ENCODE results near the gene KCNK10.
"Not testable (repeated sequence)": the region's sequence is repeated elsewhere in the genome, so short reads cannot be mapped to it uniquely, and the experiment has no call there.

Gene KCNK10

GRCh38 chr14:88264116-88264515 is 59.0 kb downstream of the KCNK10 start:
- no peak for DNase-seq

- not testable (repeated sequence) for DNase-seq
Measured at GRCh38 chr14:88261302-88261701, 61.8 kb downstream of the KCNK10 start.

- no peak for DNase-seq
Measured at GRCh38 chr14:88258021-88258420, 65.0 kb downstream of the KCNK10 start.

- DNase-seq: no peak
Measured at GRCh38 chr14:88256997-88257950, 65.8 kb downstream of the KCNK10 start.

GRCh38 chr14:88255798-88256197 is 67.3 kb downstream of the KCNK10 start:
- DNase-seq: no peak

- DNase-seq: no peak
Measured at GRCh38 chr14:88255196-88255595, 67.9 kb downstream of the KCNK10 start.

GRCh38 chr14:88252498-88252897 is 70.6 kb downstream of the KCNK10 start:
- no peak for DNase-seq

- DNase-seq: no peak
Measured at GRCh38 chr14:88251650-88252049, 71.4 kb downstream of the KCNK10 start.

GRCh38 chr14:88249266-88249665 is 73.8 kb downstream of the KCNK10 start:
- no peak for DNase-seq

- no peak for DNase-seq
Measured at GRCh38 chr14:88248606-88249005, 74.5 kb downstream of the KCNK10 start.

- no peak for DNase-seq
Measured at GRCh38 chr14:88247228-88247627, 75.8 kb downstream of the KCNK10 start.

GRCh38 chr14:88245321-88245720 is 77.7 kb downstream of the KCNK10 start:
- DNase-seq: no peak

GRCh38 chr14:88243946-88244345 is 79.1 kb downstream of the KCNK10 start:
- DNase-seq: no peak

GRCh38 chr14:88242446-88242845 is 80.6 kb downstream of the KCNK10 start:
- no peak for DNase-seq

GRCh38 chr14:88241810-88242209 is 81.3 kb downstream of the KCNK10 start:
- no peak for DNase-seq

- no peak for DNase-seq
Measured at GRCh38 chr14:88234442-88234841, 88.6 kb downstream of the KCNK10 start.

GRCh38 chr14:88233915-88234314 is 89.2 kb downstream of the KCNK10 start:
- DNase-seq: no peak

GRCh38 chr14:88232771-88233170 is 90.3 kb downstream of the KCNK10 start:
- no peak for DNase-seq

- DNase-seq: no peak
Measured at GRCh38 chr14:88231603-88232002, 91.5 kb downstream of the KCNK10 start.

GRCh38 chr14:88229428-88229827 is 93.6 kb downstream of the KCNK10 start:
- no peak for DNase-seq

GRCh38 chr14:88228522-88229236 is 94.4 kb downstream of the KCNK10 start:
- DNase-seq: no peak

GRCh38 chr14:88227693-88228092 is 95.4 kb downstream of the KCNK10 start:
- no peak for DNase-seq

GRCh38 chr14:88225721-88226120 is 97.3 kb downstream of the KCNK10 start:
- no peak for DNase-seq
